SK-N-SH (cell line): ENCODE results near the gene PIN1.

ENCODE experiments used
- CHD2 ChIP-seq: fragments of 150-350 bp; IDR thresholded peaks from 2 replicates; pipeline ENCODE4 v1.6.1; 2018; ENCODE audit warnings: low read length; ENCODE audit not compliant: partially characterized antibody
- NFIC ChIP-seq: IDR thresholded peaks from 2 replicates; pipeline ENCODE4 v1.4.0; 2012; ENCODE audit warnings: borderline replicate concordance
- POLR2AphosphoS5 ChIP-seq: IDR thresholded peaks from 2 replicates; pipeline ENCODE4 v1.6.1; 2012; ENCODE audit warnings: low read depth, low read length
- RAD21 ChIP-seq: IDR thresholded peaks from 2 replicates; pipeline ENCODE4 v1.6.1; 2012; ENCODE audit warnings: mild to moderate bottlenecking, low read length
- SMC3 ChIP-seq: IDR thresholded peaks from 2 replicates; pipeline ENCODE4 v1.6.1; 2012; ENCODE audit warnings: low read depth, low read length, improper control_type of control experiment
- TEAD4 ChIP-seq: IDR thresholded peaks from 2 replicates; pipeline ENCODE4 v1.4.0; 2012; ENCODE audit warnings: mild to moderate bottlenecking, borderline replicate concordance; ENCODE audit not compliant: insufficient read depth
- YY1 ChIP-seq: IDR thresholded peaks from 2 replicates; pipeline ENCODE4 v1.4.0; 2012; ENCODE audit warnings: low read depth, mild to moderate bottlenecking

DNA sequence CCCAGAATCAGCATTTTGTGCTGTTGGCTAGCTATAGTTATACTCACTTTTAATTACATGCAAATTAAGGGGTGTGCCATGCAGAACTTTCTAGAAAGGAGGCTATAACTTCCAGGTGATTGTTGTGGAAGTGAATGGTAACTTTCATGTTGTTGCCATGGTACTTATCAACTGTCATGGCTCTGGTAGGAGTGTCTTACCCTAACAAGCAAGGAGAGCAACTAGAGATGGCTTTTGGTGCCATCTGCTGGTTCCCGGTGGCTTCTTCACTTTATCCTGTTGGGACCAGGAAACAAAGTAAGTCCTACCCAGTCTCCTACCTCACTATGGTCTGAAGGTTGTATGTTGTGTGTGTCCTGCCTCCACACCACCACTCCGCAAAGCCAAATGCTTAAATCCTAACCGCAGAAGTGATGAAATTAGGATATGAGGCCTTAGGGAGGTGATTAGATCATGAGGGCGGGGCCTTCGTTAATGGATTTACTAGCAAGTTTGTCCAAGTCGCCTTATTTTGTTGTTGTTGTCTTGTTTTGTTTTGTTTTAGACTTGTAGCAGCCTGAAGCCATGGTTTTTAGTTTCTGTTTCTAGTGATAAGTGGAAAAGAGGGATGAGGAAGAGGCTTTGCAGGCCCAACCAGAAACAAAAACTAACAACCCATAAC lies 38.9 kb upstream of the PIN1 start:
- TF ChIP-seq POLR2AphosphoS5 (no peak), SMC3 (peak; percentile 94), TEAD4 (no peak), CHD2 (no peak), RAD21 (peak; percentile 97), YY1 (no peak), NFIC (no peak)
